Osteoblast (primary cell): ENCODE measurements around the gene CDH16. TPM values are rescaled to one million over a fixed set of nuclear protein-coding genes. Genes with fewer than 3 reads are reported as not detected.
A peak's percentile ranks its signal among the peaks of the same experiment; 100 is the strongest.

ENCODE experiments used
- DNase-seq: peaks from one replicate; pipeline ENCODE4 v3.0.0; 2011; ENCODE audit warnings: low spot score, mixed read lengths; ENCODE audit not compliant: insufficient read length; ENCODE audit errors: missing footprints
- H2AFZ ChIP-seq: 2 replicates; pipeline ENCODE4 v1.6.0; 2011; ENCODE audit warnings: mild to moderate bottlenecking, low read length
- H3K27ac ChIP-seq: 2 replicates; pipeline ENCODE4 v1.5.1; 2011; ENCODE audit warnings: mild to moderate bottlenecking, low read depth, low read length, moderate library complexity
- H3K27me3 ChIP-seq: 2 replicates; pipeline ENCODE4 v1.6.0; 2012; ENCODE audit warnings: mild to moderate bottlenecking, control low read depth, inconsistent platforms, low read length, moderate library complexity; ENCODE audit not compliant: insufficient read depth
- H3K36me3 ChIP-seq: 2 replicates; pipeline ENCODE4 v1.5.1; 2011; ENCODE audit warnings: mild to moderate bottlenecking, low read length, control low read depth, moderate library complexity; ENCODE audit not compliant: insufficient read depth
- H3K4me1 ChIP-seq: 2 replicates; pipeline ENCODE4 v1.5.1; 2011; ENCODE audit warnings: mild to moderate bottlenecking, low read length, control low read depth, moderate library complexity; ENCODE audit not compliant: insufficient read depth
- H3K4me2 ChIP-seq: 2 replicates; pipeline ENCODE4 v1.6.0; 2011; ENCODE audit warnings: mild to moderate bottlenecking, low read length; ENCODE audit not compliant: insufficient read depth
- H3K4me3 ChIP-seq: fragments of 200-600 bp; sonication (generic); 3 replicates; pipeline ENCODE4 v1.5.1; 2012; ENCODE audit warnings: mild to moderate bottlenecking, low read length, inconsistent platforms; ENCODE audit not compliant: insufficient read depth
- H3K79me2 ChIP-seq: 2 replicates; pipeline ENCODE4 v1.6.0; 2012; ENCODE audit warnings: mild to moderate bottlenecking, low read length, control low read depth, inconsistent platforms; ENCODE audit not compliant: insufficient read depth
- H3K9me3 ChIP-seq: 2 replicates; pipeline ENCODE4 v1.5.1; 2011; ENCODE audit warnings: low read depth, low read length, control low read depth
- H4K20me1 ChIP-seq: 2 replicates; pipeline ENCODE4 v1.6.0; 2012; ENCODE audit warnings: mild to moderate bottlenecking, low read length, control low read depth; ENCODE audit not compliant: insufficient read depth
- CTCF ChIP-seq: IDR thresholded peaks from 2 replicates; pipeline ENCODE4 v1.5.1; 2011; ENCODE audit warnings: mild to moderate bottlenecking, low read depth, low read length, moderate library complexity; ENCODE audit errors: extremely low read depth
- total RNA-seq: library from RNA; depleted of rRNA; stranded (reverse); fragments of >200 nt; gene quantifications from 2 replicates; pipeline ENCODE4 v1.2.3, GENCODE V29; 2012

The CDH16 gene
- total RNA-seq, 1 donor = not detected

- TF ChIP-seq CTCF = no peak
- Histone ChIP-seq H3K9me3 (no peaks in the 10 kb centered on the region), H3K4me2 (no peak overlapping the region), H3K27ac (no peak overlapping the region), H4K20me1 (no peaks in the 10 kb centered on the region), H3K36me3 (no peaks in the 10 kb centered on the region), H3K4me1 (no peaks in the 10 kb centered on the region), H3K4me3 (no peak overlapping the region), H2AFZ (no peak overlapping the region), H3K27me3 (peaks cover 20% of the 10 kb centered on the region), H3K79me2 (no peaks in the 10 kb centered on the region)
- DNase-seq = peak; percentile 23
Measured at GRCh38 chr16:66913711-66914110, 5.0 kb downstream of the CDH16 start.

- H3K36me3 ChIP-seq = no peaks in the 10 kb centered on the region
- no peak overlapping the region for H3K27ac ChIP-seq
- DNase-seq = peak; percentile 68
- no peaks in the 10 kb centered on the region for H3K79me2 ChIP-seq
- no peak for TF ChIP-seq CTCF
- no peaks in the 10 kb centered on the region for H3K4me1 ChIP-seq
- H3K9me3 ChIP-seq = no peaks in the 10 kb centered on the region
- peaks cover 26% of the 10 kb centered on the region for H3K27me3 ChIP-seq
- H3K4me2 ChIP-seq = no peak overlapping the region
- no peak overlapping the region for H2AFZ ChIP-seq
- H4K20me1 ChIP-seq = no peaks in the 10 kb centered on the region
- H3K4me3 ChIP-seq = no peak overlapping the region
Measured at GRCh38 chr16:66913081-66913480, 5.6 kb downstream of the CDH16 start.

GRCh38 chr16:66911801-66912200 lies 6.9 kb downstream of the CDH16 start:
- TF ChIP-seq CTCF = no peak

GRCh38 chr16:66911112-66911511 lies 7.6 kb downstream of the CDH16 start:
- no peak for TF ChIP-seq CTCF
- Histone ChIP-seq H3K36me3 (no peaks in the 10 kb centered on the region), H3K4me2 (no peak overlapping the region), H3K4me3 (no peak overlapping the region), H3K79me2 (no peaks in the 10 kb centered on the region), H3K9me3 (no peaks in the 10 kb centered on the region), H2AFZ (no peak overlapping the region), H3K27me3 (peaks cover 30% of the 10 kb centered on the region), H3K27ac (no peak overlapping the region), H3K4me1 (no peaks in the 10 kb centered on the region), H4K20me1 (no peaks in the 10 kb centered on the region)
- DNase-seq = peak; percentile 86

More at GRCh38 chr16:66911801-66912200, 6.9 kb downstream of the CDH16 start:
- DNase-seq = peak; percentile 52
- Histone ChIP-seq H3K27ac (no peak overlapping the region), H3K36me3 (no peaks in the 10 kb centered on the region), H3K4me1 (no peaks in the 10 kb centered on the region), H3K27me3 (peaks cover 33% of the 10 kb centered on the region), H3K4me2 (no peak overlapping the region), H3K4me3 (no peak overlapping the region), H3K9me3 (no peaks in the 10 kb centered on the region), H3K79me2 (no peaks in the 10 kb centered on the region), H4K20me1 (no peaks in the 10 kb centered on the region), H2AFZ (no peak overlapping the region)
